CD4-positive, alpha-beta T cell (primary cell): Measurements from ENCODE around the gene PSMA6. TPM values are rescaled to one million over a fixed set of nuclear protein-coding genes. Genes with fewer than 3 reads are reported as not detected.

Experiments used
- ATAC-seq: fragments of 200-7000 bp; cut with Tn5 transposase; one replicate; pipeline ENCODE4 v1.10.0; 2022; ENCODE audit warnings: mild to moderate bottlenecking; ENCODE audit not compliant: poor library complexity
- CTCF ChIA-PET: fragments of 350-600 bp; sonication (Branson Sonifier 250); formaldehyde crosslinking; loops from one replicate; lab custom pipeline; 2021; ENCODE audit warnings: antibody characterized with exemption, inconsistent platforms; lab: Charles Lee
- POLR2A ChIA-PET: fragments of 350-600 bp; sonication (Branson Sonifier 250); formaldehyde crosslinking; loops from one replicate; lab custom pipeline; 2021; ENCODE audit warnings: antibody characterized with exemption, inconsistent platforms; lab: Charles Lee
- DNase-seq, 14 experiments: peaks; one replicate each; pipeline ENCODE4 v3.0.0-alpha.2; 2013 to 2020; ENCODE audit warnings: mixed read lengths in 2 of 14
- H3K27ac ChIP-seq, 2 donors: one replicate each; pipeline versions ENCODE4 v1.5.1 to v1.7.0; 2013; ENCODE audit warnings: low read length in 2 of 2, low read depth in 1 of 2, mild to moderate bottlenecking in 1 of 2
- H3K27me3 ChIP-seq, 2 experiments: 1 replicate in 1 of 2; 2 replicates in 1 of 2; pipeline versions ENCODE4 v1.6.1 to v1.7.0; 2013; ENCODE audit warnings: low read length in 2 of 2, control low read depth in 1 of 2, mild to moderate bottlenecking in 1 of 2, moderate library complexity in 1 of 2; ENCODE audit not compliant: insufficient read depth in 2 of 2, control insufficient read depth in 1 of 2
- H3K36me3 ChIP-seq: one replicate; pipeline ENCODE4 v1.6.1; 2013; ENCODE audit warnings: low read length, control low read depth; ENCODE audit not compliant: insufficient read depth
- H3K4me1 ChIP-seq: one replicate; pipeline ENCODE4 v1.6.1; 2013; ENCODE audit warnings: low read length, control low read depth; ENCODE audit not compliant: insufficient read depth
- H3K4me3 ChIP-seq: one replicate; pipeline ENCODE4 v1.5.1; 2013; ENCODE audit warnings: mild to moderate bottlenecking, low read length, moderate library complexity
- H3K9me3 ChIP-seq, 2 experiments: 1 replicate in 1 of 2; 2 replicates in 1 of 2; pipeline versions ENCODE4 v1.6.1 to v1.7.0; 2013; ENCODE audit warnings: low read length in 2 of 2, mild to moderate bottlenecking in 2 of 2, control low read depth in 1 of 2, moderate library complexity in 1 of 2; ENCODE audit not compliant: control insufficient read depth in 1 of 2, insufficient read depth in 1 of 2
- H3K27ac Mint-ChIP-seq: one replicate; pipeline ENCODE4 v1.8.0; 2020; ENCODE audit warnings: mixed read lengths
- H3K27me3 Mint-ChIP-seq: one replicate; pipeline ENCODE4 v1.8.0; 2021; ENCODE audit warnings: mixed read lengths
- H3K36me3 Mint-ChIP-seq: one replicate; pipeline ENCODE4 v1.8.0; 2021; ENCODE audit warnings: low read depth, mixed read lengths
- H3K4me1 Mint-ChIP-seq: one replicate; pipeline ENCODE4 v1.8.0; 2021; ENCODE audit warnings: low read depth, mixed read lengths
- H3K4me3 Mint-ChIP-seq: one replicate; pipeline ENCODE4 v1.8.0; 2020; ENCODE audit warnings: mild to moderate bottlenecking, mixed read lengths
- H3K9me3 Mint-ChIP-seq: one replicate; pipeline ENCODE4 v1.8.0; 2020; ENCODE audit warnings: mixed read lengths
- CTCF ChIP-seq: fragments of 200-600 bp; IDR thresholded peaks from one replicate; pipeline ENCODE4 v1.8.0; 2022; ENCODE audit warnings: antibody characterized with exemption, mild to moderate bottlenecking
- intact Hi-C, 2 experiments: fragments of 100-400 bp; cut with DNase I in 1 of 2; cut with micrococcal nuclease in 1 of 2; formaldehyde crosslinking; loops; one replicate each; pipeline versions ENCODE4 v1.15.1 to v1.9.0; 2023 to 2025; cut with DNase I, micrococcal nuclease
- total RNA-seq, 174 experiments: library from RNA in 2 of 174; stranded (reverse) in 2 of 174; gene quantifications; one replicate each; pipeline ENCODE4 v1.2.3 and lab custom pipeline; 2021 to 2026

Gene PSMA6
- total RNA-seq, 2 experiments from 2014 or later = 80.8 TPM

DNA sequence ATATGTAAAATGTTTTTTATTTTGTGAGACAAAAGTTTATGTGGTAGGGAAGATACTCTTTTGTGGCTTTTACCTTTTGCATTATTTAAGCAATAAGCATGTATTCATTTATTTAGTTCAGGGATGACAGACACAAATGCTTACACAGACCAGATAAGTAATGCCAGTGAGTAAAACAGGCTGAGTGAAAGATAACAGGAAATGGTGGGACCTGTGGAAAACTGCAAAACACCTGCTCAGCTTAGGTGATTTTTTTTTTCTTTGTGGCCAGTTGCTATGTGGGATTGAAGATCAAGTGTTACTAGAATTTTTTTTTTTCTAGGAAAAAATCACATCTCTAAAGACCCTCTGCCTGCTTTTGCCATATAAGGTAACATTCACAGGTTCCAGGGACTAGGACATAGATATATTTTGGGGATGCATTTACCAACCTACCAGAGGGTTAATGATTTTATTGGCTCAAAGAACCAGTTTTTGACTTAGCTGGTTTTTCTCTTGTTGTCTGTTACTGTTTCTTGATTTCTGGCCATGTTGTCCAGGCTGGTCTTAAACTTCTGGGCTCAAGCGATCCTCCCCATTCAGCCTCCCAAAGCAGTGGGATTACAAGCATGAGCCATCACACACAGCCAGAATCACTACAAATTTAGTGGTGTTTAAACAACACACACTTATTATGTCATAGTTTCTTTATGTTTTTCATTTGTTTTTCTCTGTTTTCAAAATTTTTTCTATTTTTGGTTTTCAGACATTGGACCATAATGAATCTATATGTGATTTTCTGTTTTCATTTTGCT lies 9.8 kb downstream of the PSMA6 start:
- Mint-ChIP-seq H3K9me3 (no peaks in the 10 kb centered on the region), H3K4me3 (peak overlapping the region; percentile 61), H3K4me1 (peaks cover 56% of the 10 kb centered on the region), H3K27ac (peak overlapping the region; percentile 74), H3K36me3 (peaks cover 43% of the 10 kb centered on the region), H3K27me3 (no peaks in the 10 kb centered on the region)
- H3K4me3 ChIP-seq = no peak overlapping the region
- H3K36me3 ChIP-seq = no peaks in the 10 kb centered on the region
- H3K9me3 ChIP-seq = no peaks in the 10 kb centered on the region
- H3K27ac ChIP-seq = no peak overlapping the region
- peak in 1 of 14 experiments; percentile 18 for DNase-seq
- TF ChIP-seq CTCF = no peak
- peak; percentile 32 for ATAC-seq
- intact Hi-C loops = no loop called here
- H3K4me1 ChIP-seq = peaks cover 49% of the 10 kb centered on the region
- H3K27me3 ChIP-seq = no peaks in the 10 kb centered on the region
- CTCF ChIA-PET = no interaction called here
- POLR2A ChIA-PET = interaction anchor here (2.6 to 4.5 kb wide), 2 partner anchors 10 to 103 kb away, joined by 16 to 27 read pairs; partner anchors contain the start of genes NFKBIA and PSMA6

DNA sequence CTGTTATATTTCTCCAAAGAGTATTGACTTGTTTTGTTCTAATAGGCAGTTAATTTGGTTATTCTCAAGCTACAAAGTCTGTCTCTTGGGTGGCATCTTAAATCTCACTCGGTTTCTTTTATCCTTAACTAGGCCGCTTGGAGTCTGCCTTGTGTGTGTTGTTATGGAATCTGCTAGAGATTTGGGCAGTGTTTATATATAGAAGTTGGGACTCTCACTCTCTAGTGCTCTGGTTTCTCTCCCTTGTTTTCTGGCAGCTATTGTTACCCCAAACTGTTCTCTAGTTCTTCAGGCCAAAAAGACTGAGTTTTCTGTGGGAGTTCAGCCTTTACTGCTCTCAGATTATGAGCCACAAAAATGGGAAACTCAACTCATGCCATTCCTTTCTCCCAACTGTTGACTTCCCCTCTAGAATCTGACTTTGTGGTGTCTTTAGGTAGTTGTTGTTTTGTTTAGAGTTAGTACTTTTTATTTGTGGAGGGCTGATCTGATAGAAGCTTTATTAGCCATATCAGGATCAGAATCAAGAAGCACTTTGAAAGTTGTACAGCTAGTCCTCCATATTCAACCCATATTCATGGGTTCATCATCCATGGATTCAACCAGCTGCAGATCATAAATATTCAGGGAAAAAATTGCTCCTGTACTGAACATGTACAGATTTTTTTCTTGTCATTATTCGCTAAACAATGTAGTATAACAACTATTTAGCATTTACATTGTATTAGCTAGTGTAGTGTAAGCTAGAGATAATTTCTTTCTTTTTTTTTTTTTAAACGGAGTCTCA lies 11.2 kb downstream of the PSMA6 start:
- peak overlapping the region; percentile 61 for H3K4me3 Mint-ChIP-seq
- ChIA-PET CTCF (no interaction called here), POLR2A (interaction anchor here (0.9 to 4.5 kb wide), 4 partner anchors 12 to 113 kb away, joined by 3 to 27 read pairs (median 6); partner anchors contain the start of genes NFKBIA and PSMA6)
- no peak for DNase-seq
- Histone ChIP-seq H3K4me3 (no peak overlapping the region), H3K36me3 (peaks cover 6% of the 10 kb centered on the region), H3K27me3 (no peaks in the 10 kb centered on the region), H3K9me3 (no peaks in the 10 kb centered on the region), H3K4me1 (peaks cover 44% of the 10 kb centered on the region), H3K27ac (no peak overlapping the region)
- peaks cover 48% of the 10 kb centered on the region for H3K4me1 Mint-ChIP-seq
- TF ChIP-seq CTCF = no peak
- no peak for ATAC-seq
- H3K9me3 Mint-ChIP-seq = no peaks in the 10 kb centered on the region
- no peaks in the 10 kb centered on the region for H3K27me3 Mint-ChIP-seq
- peak overlapping the region; percentile 74 for H3K27ac Mint-ChIP-seq
- peaks cover 48% of the 10 kb centered on the region for H3K36me3 Mint-ChIP-seq
- intact Hi-C loops = no loop called here

DNA sequence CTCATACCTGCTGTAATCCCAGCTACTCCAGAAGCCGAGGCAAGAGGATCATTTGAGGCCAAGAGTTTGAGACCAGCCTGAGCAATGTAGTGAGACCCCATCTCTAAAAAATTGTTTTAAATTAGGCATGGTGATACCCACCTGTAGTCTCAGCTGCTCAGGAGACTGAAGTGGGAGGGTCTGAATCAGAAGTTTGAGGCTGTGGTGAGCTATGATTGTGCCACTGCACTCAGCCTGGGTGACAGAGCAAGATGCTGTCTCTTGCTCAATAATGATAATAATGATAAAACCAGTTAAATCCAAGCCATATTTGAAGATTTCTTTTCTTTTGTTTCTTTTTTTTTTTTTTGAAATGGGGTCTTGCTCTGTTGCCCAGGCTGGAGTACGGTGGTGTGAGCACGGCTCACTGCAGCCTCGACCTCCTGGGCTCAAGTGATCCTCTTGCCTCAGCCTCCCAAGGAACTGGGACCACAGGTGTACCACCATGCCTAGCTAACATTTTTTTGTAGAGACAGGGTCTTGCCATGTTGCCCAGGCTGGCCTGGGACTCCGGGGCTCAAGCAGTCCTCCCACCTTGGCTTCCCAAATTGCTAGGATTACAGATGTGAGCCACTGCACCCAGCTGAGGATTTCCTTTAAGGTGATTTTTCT lies 12.8 kb downstream of the PSMA6 start:
- no peak for ATAC-seq
- H3K4me1 Mint-ChIP-seq = peaks cover 41% of the 10 kb centered on the region

More for the DNA sequence above, 12.8 kb downstream of the PSMA6 start:
- CTCF ChIA-PET = interaction anchor here (1.3 kb wide), 1 partner anchor 10 kb away, joined by 4 read pairs; no protein-coding TSS in a partner anchor
- DNase-seq = no peak
- peaks cover 64% of the 10 kb centered on the region for H3K36me3 Mint-ChIP-seq
- H3K4me1 ChIP-seq = peaks cover 29% of the 10 kb centered on the region
- no peaks in the 10 kb centered on the region for H3K27me3 ChIP-seq
- intact Hi-C loops = no loop called here
- H3K36me3 ChIP-seq = peaks cover 22% of the 10 kb centered on the region
- H3K27me3 Mint-ChIP-seq = no peaks in the 10 kb centered on the region
- no peak overlapping the region for H3K4me3 Mint-ChIP-seq
- H3K27ac ChIP-seq = no peak overlapping the region
- no peak overlapping the region for H3K4me3 ChIP-seq
- TF ChIP-seq CTCF = no peak
- POLR2A ChIA-PET = interaction anchor here (0.6 to 2.2 kb wide), 3 partner anchors 13 to 100 kb away, joined by 3 to 9 read pairs (median 9); partner anchors contain the start of genes NFKBIA and PSMA6
- no peaks in the 10 kb centered on the region for H3K9me3 ChIP-seq
- H3K27ac Mint-ChIP-seq = no peak overlapping the region
- no peaks in the 10 kb centered on the region for H3K9me3 Mint-ChIP-seq
